ENCODE measurements around the gene ADAMTS13. TPM values are rescaled to one million over a fixed set of nuclear protein-coding genes. Genes with fewer than 3 reads are reported as not detected.

Gene ADAMTS13
- total RNA-seq, 1 donor from 2014 or later, result 9.1 TPM

DNA sequence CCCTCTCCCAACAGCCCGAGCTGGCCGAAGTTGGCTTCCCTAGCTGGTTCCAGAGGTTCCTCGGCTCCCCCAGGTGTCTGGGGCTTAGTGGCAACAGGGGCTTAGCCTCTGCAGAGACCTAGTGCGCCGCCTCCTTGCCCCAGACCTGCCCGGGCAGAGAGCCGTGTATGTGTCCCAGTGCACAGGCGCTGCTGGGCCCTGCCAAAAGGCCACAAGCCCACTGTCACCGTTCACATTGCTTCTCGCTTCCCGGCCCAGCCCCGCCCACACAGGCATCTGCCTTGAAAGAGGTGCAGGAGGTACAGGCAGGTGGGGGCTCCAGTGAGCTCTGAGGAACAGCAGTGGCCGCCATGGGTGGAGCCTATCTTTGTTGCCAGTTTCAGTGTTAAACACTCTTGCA is 35.1 kb downstream of the ADAMTS13 start:
- no peak overlapping the region for H3K4me3 Mint-ChIP-seq (ENCODE audit: unreplicated experiment)
- no peak overlapping the region for H3K27ac Mint-ChIP-seq (ENCODE audit: unreplicated experiment)
- TF ChIP-seq CTCF (IDR thresholded peaks at IDR 0.05; ENCODE audit: unreplicated experiment), result no peak
- H3K9me3 Mint-ChIP-seq (ENCODE audit: unreplicated experiment), result no peaks in the 10 kb centered on the region
- H3K27me3 Mint-ChIP-seq (ENCODE audit: unreplicated experiment), result peaks cover 9% of the 10 kb centered on the region
- no peaks in the 10 kb centered on the region for H3K36me3 Mint-ChIP-seq (ENCODE audit: low read depth, unreplicated experiment)
- H3K4me1 Mint-ChIP-seq (ENCODE audit: unreplicated experiment), result peaks cover 11% of the 10 kb centered on the region
- no peak for DNase-seq (ENCODE audit: low spot score)

- no peak for TF ChIP-seq CTCF (IDR thresholded peaks at IDR 0.05; ENCODE audit: unreplicated experiment)
- Mint-ChIP-seq H3K4me3 (ENCODE audit: unreplicated experiment) (no peak overlapping the region), H3K4me1 (ENCODE audit: unreplicated experiment) (peaks cover 11% of the 10 kb centered on the region), H3K27ac (ENCODE audit: unreplicated experiment) (no peak overlapping the region), H3K27me3 (ENCODE audit: unreplicated experiment) (peaks cover 8% of the 10 kb centered on the region), H3K36me3 (ENCODE audit: low read depth, unreplicated experiment) (no peaks in the 10 kb centered on the region), H3K9me3 (ENCODE audit: unreplicated experiment) (no peaks in the 10 kb centered on the region)
- no peak for DNase-seq (ENCODE audit: low spot score)
Measured at GRCh38 chr9:133457748-133458147, 35.6 kb downstream of the ADAMTS13 start.

DNA sequence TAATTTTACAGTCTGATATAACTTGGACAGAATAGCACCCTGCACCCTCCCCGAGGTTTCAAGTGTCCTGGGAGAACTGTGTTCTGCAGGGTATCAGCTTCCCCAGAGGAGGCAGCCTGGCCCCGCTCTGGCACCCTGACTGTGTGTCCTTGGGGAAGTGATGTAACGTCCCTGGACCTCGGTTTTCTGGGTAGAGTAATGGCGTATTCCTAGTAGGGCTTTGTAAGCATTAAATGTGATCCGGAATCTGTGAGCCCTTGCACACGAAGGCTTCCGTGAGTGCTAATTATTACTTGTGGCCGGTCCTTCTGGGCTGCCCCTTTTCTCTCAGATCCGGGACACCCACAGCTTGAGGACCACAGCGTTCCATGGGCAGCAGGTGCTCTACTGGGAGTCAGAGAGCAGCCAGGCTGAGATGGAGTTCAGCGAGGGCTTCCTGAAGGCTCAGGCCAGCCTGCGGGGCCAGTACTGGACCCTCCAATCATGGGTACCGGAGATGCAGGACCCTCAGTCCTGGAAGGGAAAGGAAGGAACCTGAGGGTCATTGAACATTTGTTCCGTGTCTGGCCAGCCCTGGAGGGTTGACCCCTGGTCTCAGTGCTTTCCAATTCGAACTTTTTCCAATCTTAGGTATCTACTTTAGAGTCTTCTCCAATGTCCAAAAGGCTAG is 36.6 kb downstream of the ADAMTS13 start:
- DNase-seq (ENCODE audit: low spot score), result no peak
- no peaks in the 10 kb centered on the region for H3K36me3 Mint-ChIP-seq (ENCODE audit: low read depth, unreplicated experiment)
- H3K4me1 Mint-ChIP-seq (ENCODE audit: unreplicated experiment), result peaks cover 11% of the 10 kb centered on the region
- H3K27ac Mint-ChIP-seq (ENCODE audit: unreplicated experiment), result no peak overlapping the region
- H3K27me3 Mint-ChIP-seq (ENCODE audit: unreplicated experiment), result peaks cover 7% of the 10 kb centered on the region
- TF ChIP-seq CTCF (IDR thresholded peaks at IDR 0.05; ENCODE audit: unreplicated experiment), result no peak
- H3K4me3 Mint-ChIP-seq (ENCODE audit: unreplicated experiment), result peak overlapping the region; percentile 87
- no peaks in the 10 kb centered on the region for H3K9me3 Mint-ChIP-seq (ENCODE audit: unreplicated experiment)

DNA sequence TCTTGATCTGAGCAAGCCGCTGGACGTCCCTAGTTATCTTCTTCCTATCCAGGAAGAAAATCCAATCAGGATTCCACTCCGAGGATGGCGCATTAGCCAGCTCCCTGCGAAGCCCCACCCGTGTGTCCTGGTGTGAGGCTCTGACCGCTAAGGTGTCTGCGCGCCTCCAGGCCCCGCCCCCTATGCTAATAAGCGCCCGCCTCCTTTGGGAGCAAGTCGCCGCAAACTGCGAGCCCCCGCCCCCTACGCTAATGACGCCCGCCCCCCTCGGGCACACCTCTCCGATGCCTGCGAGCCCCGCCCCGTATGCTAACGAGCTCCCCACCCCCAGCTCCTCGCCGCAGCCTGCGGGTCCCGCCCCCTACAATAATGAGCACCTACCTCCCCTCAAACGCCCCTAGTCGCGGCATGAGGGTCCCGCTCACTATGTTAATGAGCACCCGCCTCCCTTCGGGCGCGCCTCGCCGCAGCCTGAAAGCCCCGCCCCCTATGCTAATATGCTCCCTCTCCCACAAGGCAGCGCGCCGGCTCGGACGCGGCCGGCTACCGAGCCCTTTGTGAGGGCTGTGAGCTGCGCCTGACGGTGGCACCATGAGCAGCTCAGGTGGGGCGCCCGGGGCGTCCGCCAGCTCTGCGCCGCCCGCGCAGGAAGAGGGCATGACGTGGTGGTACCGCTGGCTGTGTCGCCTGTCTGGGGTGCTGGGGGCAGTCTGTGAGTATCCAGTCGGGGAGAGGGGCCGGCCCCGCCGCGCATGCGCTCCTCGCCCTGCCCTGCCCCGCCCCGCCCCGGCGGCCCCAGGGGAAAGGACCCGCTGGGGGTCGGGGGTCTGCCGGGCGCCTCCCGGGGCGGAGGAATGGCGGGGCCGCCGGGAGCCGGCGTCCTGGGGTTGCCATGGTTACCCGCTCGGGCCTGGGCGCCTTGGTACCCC is 37.6 kb downstream of the ADAMTS13 start, which contains the start of gene CACFD1:
CACFD1 (plus strand) TSS at position 503 of the 929 bp plus-strand sequence; CDS start at position 592, 89 bp downstream.
- Mint-ChIP-seq H3K9me3 (ENCODE audit: unreplicated experiment) (no peaks in the 10 kb centered on the region), H3K27me3 (ENCODE audit: unreplicated experiment) (peaks cover 2% of the 10 kb centered on the region), H3K36me3 (ENCODE audit: low read depth, unreplicated experiment) (no peaks in the 10 kb centered on the region), H3K27ac (ENCODE audit: unreplicated experiment) (peak within 1 kb of the TSS; percentile 84), H3K4me1 (ENCODE audit: unreplicated experiment) (peaks cover 11% of the 10 kb centered on the region), H3K4me3 (ENCODE audit: unreplicated experiment) (peak within 1 kb of the TSS; percentile 90)
- peak; percentile 95 for DNase-seq (ENCODE audit: low spot score)
- no peak for TF ChIP-seq CTCF (IDR thresholded peaks at IDR 0.05; ENCODE audit: unreplicated experiment)

Data from endothelial cell (in vitro differentiated cells).